Stomach (tissue), 4 donors: ENCODE results near the gene KCNIP3.

Source experiments
- EP300 ChIP-seq: sonication (generic); formaldehyde crosslinking; IDR thresholded peaks from one replicate; pipeline ENCODE4 v1.6.1; 2017; ENCODE audit warnings: antibody characterized with exemption
- POLR2A ChIP-seq, 4 donors: fragments of 450-650 bp; IDR thresholded peaks; one replicate each; pipeline ENCODE4 v1.6.1; 2016; ENCODE audit warnings: antibody characterized with exemption in 4 of 4, control low read depth in 2 of 4, mild to moderate bottlenecking in 1 of 4, moderate library complexity in 1 of 4
- POLR2AphosphoS5 ChIP-seq, 3 donors: sonication (generic); formaldehyde crosslinking; IDR thresholded peaks; one replicate each; pipeline ENCODE4 v1.6.1; 2016; ENCODE audit warnings: antibody characterized with exemption in 3 of 3
- TF ChIP-seq, protein P1 (sequence below), 7 experiments: fragments of 450-650 bp in 4 of 7; fragments of 200-600 bp in 3 of 7; sonication (generic) in 3 of 7; IDR thresholded peaks; one replicate each; pipeline ENCODE4 v1.5.1; 2016 to 2019; ENCODE audit warnings: antibody characterized with exemption in 7 of 7, control low read depth in 2 of 7, mild to moderate bottlenecking in 1 of 7

DNA sequence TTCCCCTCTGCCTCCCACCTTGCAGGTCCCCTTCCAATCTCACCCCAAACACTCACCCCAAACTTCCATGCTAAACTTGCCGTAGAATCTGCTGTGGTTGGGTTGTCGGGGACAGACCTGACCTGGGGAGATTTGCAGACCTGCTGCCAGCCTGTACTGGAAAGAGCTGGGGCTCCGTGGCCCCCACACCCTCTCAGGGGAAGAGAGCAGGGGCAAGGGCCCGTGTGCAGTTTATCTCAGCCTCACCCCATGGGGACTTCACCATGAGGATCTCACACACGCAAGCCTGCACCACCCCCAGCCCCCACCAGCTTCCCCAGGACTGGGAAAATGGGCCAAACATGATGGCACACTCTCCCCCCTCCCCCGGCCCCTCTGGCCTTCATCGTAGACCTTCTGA is 30.7 kb downstream of the KCNIP3 start:
- no peak for TF ChIP-seq POLR2A (IDR thresholded peaks at IDR 0.05)
- TF ChIP-seq, protein P1, sequence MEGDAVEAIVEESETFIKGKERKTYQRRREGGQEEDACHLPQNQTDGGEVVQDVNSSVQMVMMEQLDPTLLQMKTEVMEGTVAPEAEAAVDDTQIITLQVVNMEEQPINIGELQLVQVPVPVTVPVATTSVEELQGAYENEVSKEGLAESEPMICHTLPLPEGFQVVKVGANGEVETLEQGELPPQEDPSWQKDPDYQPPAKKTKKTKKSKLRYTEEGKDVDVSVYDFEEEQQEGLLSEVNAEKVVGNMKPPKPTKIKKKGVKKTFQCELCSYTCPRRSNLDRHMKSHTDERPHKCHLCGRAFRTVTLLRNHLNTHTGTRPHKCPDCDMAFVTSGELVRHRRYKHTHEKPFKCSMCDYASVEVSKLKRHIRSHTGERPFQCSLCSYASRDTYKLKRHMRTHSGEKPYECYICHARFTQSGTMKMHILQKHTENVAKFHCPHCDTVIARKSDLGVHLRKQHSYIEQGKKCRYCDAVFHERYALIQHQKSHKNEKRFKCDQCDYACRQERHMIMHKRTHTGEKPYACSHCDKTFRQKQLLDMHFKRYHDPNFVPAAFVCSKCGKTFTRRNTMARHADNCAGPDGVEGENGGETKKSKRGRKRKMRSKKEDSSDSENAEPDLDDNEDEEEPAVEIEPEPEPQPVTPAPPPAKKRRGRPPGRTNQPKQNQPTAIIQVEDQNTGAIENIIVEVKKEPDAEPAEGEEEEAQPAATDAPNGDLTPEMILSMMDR (IDR thresholded peaks at IDR 0.05) = no peak
- TF ChIP-seq POLR2AphosphoS5 (IDR thresholded peaks at IDR 0.05) = no peak
- no peak for TF ChIP-seq EP300
